ENCODE data around the gene RNF187.

GRCh38 chr1:228511546-228512445 is 24.6 kb downstream of the RNF187 start:
- TF ChIP-seq, protein P1, sequence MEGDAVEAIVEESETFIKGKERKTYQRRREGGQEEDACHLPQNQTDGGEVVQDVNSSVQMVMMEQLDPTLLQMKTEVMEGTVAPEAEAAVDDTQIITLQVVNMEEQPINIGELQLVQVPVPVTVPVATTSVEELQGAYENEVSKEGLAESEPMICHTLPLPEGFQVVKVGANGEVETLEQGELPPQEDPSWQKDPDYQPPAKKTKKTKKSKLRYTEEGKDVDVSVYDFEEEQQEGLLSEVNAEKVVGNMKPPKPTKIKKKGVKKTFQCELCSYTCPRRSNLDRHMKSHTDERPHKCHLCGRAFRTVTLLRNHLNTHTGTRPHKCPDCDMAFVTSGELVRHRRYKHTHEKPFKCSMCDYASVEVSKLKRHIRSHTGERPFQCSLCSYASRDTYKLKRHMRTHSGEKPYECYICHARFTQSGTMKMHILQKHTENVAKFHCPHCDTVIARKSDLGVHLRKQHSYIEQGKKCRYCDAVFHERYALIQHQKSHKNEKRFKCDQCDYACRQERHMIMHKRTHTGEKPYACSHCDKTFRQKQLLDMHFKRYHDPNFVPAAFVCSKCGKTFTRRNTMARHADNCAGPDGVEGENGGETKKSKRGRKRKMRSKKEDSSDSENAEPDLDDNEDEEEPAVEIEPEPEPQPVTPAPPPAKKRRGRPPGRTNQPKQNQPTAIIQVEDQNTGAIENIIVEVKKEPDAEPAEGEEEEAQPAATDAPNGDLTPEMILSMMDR (IDR thresholded peaks at IDR 0.05), result no peak
- TF ChIP-seq POLR2AphosphoS5 (IDR thresholded peaks at IDR 0.05) (no peak), POLR2A (IDR thresholded peaks at IDR 0.05; ENCODE audit: low read depth) (no peak)

All from esophagus muscularis mucosa (tissue), 3 donors.